Spinal cord (tissue), 10 donors: ENCODE measurements around the gene STK10. TPM values are rescaled to one million over a fixed set of nuclear protein-coding genes. Genes with fewer than 3 reads are reported as not detected.

Source experiments
- DNase-seq, 6 donors: peaks; one replicate each; pipeline versions ENCODE4 v3.0.0 to v3.0.0-alpha.2; 2013 to 2015; ENCODE audit warnings: low spot score in 6 of 6, low read depth in 4 of 6
- H3K27ac ChIP-seq: one replicate; pipeline ENCODE4 v1.5.1; 2013; ENCODE audit warnings: low read depth, low read length, control low read depth
- H3K27me3 ChIP-seq: one replicate; pipeline ENCODE4 v1.6.1; 2013; ENCODE audit warnings: low read length; ENCODE audit not compliant: control insufficient read depth, insufficient read depth
- H3K36me3 ChIP-seq: one replicate; pipeline ENCODE4 v1.6.1; 2013; ENCODE audit warnings: low read length; ENCODE audit not compliant: control insufficient read depth, insufficient read depth
- H3K4me1 ChIP-seq: one replicate; pipeline ENCODE4 v1.6.1; 2013; ENCODE audit warnings: low read length; ENCODE audit not compliant: control insufficient read depth, insufficient read depth
- H3K4me3 ChIP-seq: one replicate; pipeline ENCODE4 v1.5.1; 2013; ENCODE audit warnings: low read depth, low read length, control low read depth
- H3K9me3 ChIP-seq: one replicate; pipeline ENCODE4 v1.6.1; 2013; ENCODE audit warnings: low read length; ENCODE audit not compliant: control insufficient read depth, insufficient read depth
- WGBS: methylation state at CpG from one replicate; pipeline ENCODE4 v1.1.5; 2013; ENCODE audit warnings: missing lambda C conversion rate; ENCODE audit not compliant: insufficient coverage; 5-methylcytosine and 5-hydroxymethylcytosine counted together
- polyA plus RNA-seq, 2 donors: library from polyadenylated mRNA; unstranded; fragments of 120-200 nt; gene quantifications; one replicate each; pipeline ENCODE4 v1.2.1, GENCODE V29; 2013; ENCODE audit not compliant: insufficient read length in 2 of 2
- total RNA-seq, 2 donors: library from RNA; depleted of rRNA in 1 of 2; stranded (reverse); fragments of 120-200 nt in 1 of 2; fragments of >200 nt in 1 of 2; gene quantifications; one replicate each; pipeline versions ENCODE4 v1.2.3 to v1.2.4, GENCODE V29; 2013 to 2014
- donor health status: healthy.

Gene STK10
- total and polyA plus RNA-seq, 4 donors = 14.7 to 25.8 (median 16.5) TPM

GRCh38 chr5:172178991-172179989 is 8.7 kb downstream of the STK10 start:
- no peak overlapping the region for H3K4me3 ChIP-seq
- H3K36me3 ChIP-seq = no peaks in the 10 kb centered on the region
- no peaks in the 10 kb centered on the region for H3K27me3 ChIP-seq
- no peak for DNase-seq
- peak overlapping the region; percentile 40 for H3K27ac ChIP-seq
- 86% methylated on average over 7 of the region's 18 CpGs for WGBS
- H3K4me1 ChIP-seq = peaks cover 31% of the 10 kb centered on the region
- no peaks in the 10 kb centered on the region for H3K9me3 ChIP-seq

DNA sequence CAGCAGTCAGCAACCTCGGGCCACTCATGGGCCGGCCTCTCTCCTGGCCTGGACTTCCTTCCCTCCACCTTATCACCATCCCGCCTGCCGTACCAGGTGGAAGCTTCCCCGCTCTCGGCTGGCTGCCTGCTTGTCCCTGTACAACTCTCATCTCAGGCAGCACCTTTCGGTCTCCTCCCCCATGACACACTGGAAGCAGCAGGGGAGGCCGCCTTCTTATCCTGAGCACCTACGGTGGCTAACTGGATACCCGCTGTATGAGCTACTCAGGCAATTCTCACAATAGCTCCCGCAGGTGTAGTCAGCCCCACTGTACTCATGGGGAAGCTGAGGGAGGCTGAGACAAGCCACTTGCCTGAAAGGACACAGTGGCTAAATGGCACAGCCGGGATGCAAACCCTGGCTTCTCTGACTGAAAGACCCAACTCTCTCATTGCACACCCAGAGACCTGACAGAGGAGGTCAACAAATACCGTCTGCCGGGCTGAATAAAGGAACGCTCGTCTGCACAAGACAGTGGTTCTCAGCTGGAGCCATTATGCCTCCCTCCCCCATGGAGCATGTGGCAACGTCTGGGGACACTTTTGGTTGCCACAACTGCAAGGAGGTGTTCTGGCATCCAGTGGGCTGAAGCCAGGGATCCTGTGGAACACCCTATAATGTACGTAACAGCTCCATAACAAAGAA is 9.6 kb downstream of the STK10 start:
- Histone ChIP-seq H3K27ac (no peak overlapping the region), H3K9me3 (no peaks in the 10 kb centered on the region), H3K4me1 (peaks cover 40% of the 10 kb centered on the region), H3K36me3 (no peaks in the 10 kb centered on the region), H3K4me3 (no peak overlapping the region), H3K27me3 (no peaks in the 10 kb centered on the region)
- DNase-seq = peak in 1 of 6 donors; percentile 39
- WGBS = 62% methylated on average over 15 of the region's 18 CpGs

GRCh38 chr5:172177176-172177575 is 10.8 kb downstream of the STK10 start:
- no peaks in the 10 kb centered on the region for H3K9me3 ChIP-seq
- no peaks in the 10 kb centered on the region for H3K27me3 ChIP-seq
- H3K27ac ChIP-seq = no peak overlapping the region
- DNase-seq = no peak
- WGBS = 98% methylated on average over 5 of the region's 7 CpGs
- H3K4me3 ChIP-seq = no peak overlapping the region
- peaks cover 50% of the 10 kb centered on the region for H3K4me1 ChIP-seq
- H3K36me3 ChIP-seq = no peaks in the 10 kb centered on the region

- Histone ChIP-seq H3K27me3 (no peaks in the 10 kb centered on the region), H3K4me3 (no peak overlapping the region), H3K27ac (no peak overlapping the region), H3K36me3 (no peaks in the 10 kb centered on the region), H3K4me1 (peaks cover 54% of the 10 kb centered on the region), H3K9me3 (no peaks in the 10 kb centered on the region)
- WGBS = 79% methylated on average over 6 of the region's 7 CpGs
- no peak for DNase-seq
These were observed 12.7 kb downstream of the STK10 start for GRCh38 chr5:172175263-172175719.

GRCh38 chr5:172173564-172174153 is 14.4 kb downstream of the STK10 start:
- Histone ChIP-seq H3K36me3 (peaks cover 4% of the 10 kb centered on the region), H3K27ac (peak overlapping the region; percentile 61), H3K27me3 (no peaks in the 10 kb centered on the region), H3K4me3 (no peak overlapping the region), H3K9me3 (no peaks in the 10 kb centered on the region), H3K4me1 (peaks cover 52% of the 10 kb centered on the region)
- no peak for DNase-seq
- WGBS = 88% methylated on average over 6 of the region's 12 CpGs

- Histone ChIP-seq H3K27me3 (no peaks in the 10 kb centered on the region), H3K27ac (peak overlapping the region; percentile 61), H3K9me3 (no peaks in the 10 kb centered on the region), H3K4me3 (no peak overlapping the region), H3K4me1 (peaks cover 53% of the 10 kb centered on the region), H3K36me3 (peaks cover 5% of the 10 kb centered on the region)
- DNase-seq = peak in 1 of 6 donors; percentile 74
- WGBS = 84% methylated on average over 11 of the region's 12 CpGs
These were observed 15.0 kb downstream of the STK10 start for GRCh38 chr5:172172912-172173563.

DNA sequence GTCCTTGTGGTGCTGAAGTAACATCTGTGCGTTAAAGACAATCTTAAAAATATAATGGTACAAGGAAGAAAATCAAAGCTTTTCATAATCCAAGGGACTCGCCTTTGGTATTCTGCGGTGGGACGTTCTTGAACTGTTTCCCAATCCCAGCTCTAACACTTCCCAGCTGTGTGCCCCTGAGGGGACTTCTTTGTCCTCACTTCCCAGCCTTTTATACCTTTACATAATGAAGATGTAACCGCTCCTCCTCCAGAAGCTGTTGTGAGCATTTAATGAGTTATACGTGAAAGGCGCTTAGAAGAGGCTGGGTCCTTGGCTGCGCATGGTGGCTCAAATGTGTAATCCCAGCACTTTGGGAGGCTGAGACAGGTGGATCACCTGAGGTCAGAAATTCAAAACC is 16.9 kb downstream of the STK10 start:
- no peak for DNase-seq
- no peaks in the 10 kb centered on the region for H3K27me3 ChIP-seq
- WGBS = 51% methylated on average over 3 of the region's 8 CpGs
- peaks cover 60% of the 10 kb centered on the region for H3K4me1 ChIP-seq
- H3K4me3 ChIP-seq = no peak overlapping the region
- peaks cover 5% of the 10 kb centered on the region for H3K36me3 ChIP-seq
- no peaks in the 10 kb centered on the region for H3K9me3 ChIP-seq
- H3K27ac ChIP-seq = no peak overlapping the region

GRCh38 chr5:172170251-172170701 is 17.7 kb downstream of the STK10 start:
- no peak overlapping the region for H3K4me3 ChIP-seq
- DNase-seq = peak in 1 of 6 donors; percentile 88
- WGBS = 71% methylated on average over 8 of the region's 9 CpGs
- H3K9me3 ChIP-seq = no peaks in the 10 kb centered on the region
- no peaks in the 10 kb centered on the region for H3K27me3 ChIP-seq
- no peak overlapping the region for H3K27ac ChIP-seq
- H3K4me1 ChIP-seq = peaks cover 64% of the 10 kb centered on the region
- H3K36me3 ChIP-seq = peaks cover 5% of the 10 kb centered on the region

- no peaks in the 10 kb centered on the region for H3K9me3 ChIP-seq
- no peak overlapping the region for H3K4me3 ChIP-seq
- H3K4me1 ChIP-seq = peaks cover 64% of the 10 kb centered on the region
- H3K27me3 ChIP-seq = no peaks in the 10 kb centered on the region
- H3K27ac ChIP-seq = no peak overlapping the region
- WGBS = 88% methylated on average over 2 of the region's 2 CpGs
- no peak for DNase-seq
- H3K36me3 ChIP-seq = peaks cover 5% of the 10 kb centered on the region
These were observed 18.8 kb downstream of the STK10 start for GRCh38 chr5:172169216-172169615.
